Common myeloid progenitor, CD34-positive (primary cell): Measurements from ENCODE around the gene B4GALT5.

ENCODE experiments used
- CTCF ChIA-PET: fragments of 350-600 bp; sonication (Branson Sonifier 250); formaldehyde crosslinking; loops from one replicate; lab custom pipeline; 2021; ENCODE audit warnings: antibody characterized with exemption; lab: Charles Lee
- POLR2A ChIA-PET: fragments of 350-600 bp; sonication (Branson Sonifier 250); formaldehyde crosslinking; loops from one replicate; lab custom pipeline; 2021; ENCODE audit warnings: antibody characterized with exemption; lab: Charles Lee
- DNase-seq, 3 donors: peaks; one replicate each; pipeline versions ENCODE4 v3.0.0 to v3.0.0-alpha.2; 2013
- H3K27ac ChIP-seq, 2 experiments: 1 replicate in 1 of 2; 2 replicates in 1 of 2; pipeline ENCODE4 v1.7.0; 2013; ENCODE audit warnings: inconsistent platforms in 2 of 2, low read length in 2 of 2, mild to moderate bottlenecking in 2 of 2, low read depth in 1 of 2, moderate library complexity in 1 of 2; ENCODE audit not compliant: severe bottlenecking in 2 of 2, insufficient read depth in 1 of 2, poor library complexity in 1 of 2
- H3K27me3 ChIP-seq, 5 experiments: replicated peaks in 2 of 5; 1 replicate in 3 of 5; 2 replicates in 2 of 5; pipeline versions ENCODE4 v1.6.1 to v1.7.0; 2013; ENCODE audit warnings: low read length in 4 of 5, mild to moderate bottlenecking in 2 of 5, moderate library complexity in 2 of 5, inconsistent platforms in 1 of 5; ENCODE audit not compliant: insufficient read depth in 5 of 5, control insufficient read depth in 4 of 5
- H3K36me3 ChIP-seq, 4 experiments: 1 replicate in 2 of 4; 2 replicates in 2 of 4; pipeline versions ENCODE4 v1.6.1 to v1.7.0; 2013; ENCODE audit warnings: low read length in 3 of 4, control low read depth in 1 of 4, mild to moderate bottlenecking in 1 of 4; ENCODE audit not compliant: control insufficient read depth in 4 of 4, insufficient read depth in 4 of 4
- H3K4me1 ChIP-seq, 4 experiments: 1 replicate in 3 of 4; 2 replicates in 1 of 4; pipeline versions ENCODE4 v1.6.1 to v1.7.1; 2013; ENCODE audit warnings: low read length in 3 of 4, mild to moderate bottlenecking in 3 of 4, control low read depth in 1 of 4, inconsistent platforms in 1 of 4, moderate library complexity in 1 of 4; ENCODE audit not compliant: control insufficient read depth in 4 of 4, insufficient read depth in 4 of 4; ENCODE audit errors: control extremely low read depth in 1 of 4
- H3K4me3 ChIP-seq, 7 experiments: 1 replicate in 4 of 7; 2 replicates in 3 of 7; pipeline versions ENCODE4 v1.5.1 to v1.7.0; 2013; ENCODE audit warnings: mild to moderate bottlenecking in 7 of 7, low read length in 6 of 7, moderate library complexity in 6 of 7, inconsistent platforms in 2 of 7, low read depth in 2 of 7, control low read depth in 1 of 7; ENCODE audit not compliant: insufficient read depth in 4 of 7, control insufficient read depth in 1 of 7; ENCODE audit errors: extremely low read depth in 1 of 7
- H3K9me3 ChIP-seq, 5 experiments: 1 replicate in 4 of 5; 2 replicates in 1 of 5; pipeline versions ENCODE4 v1.6.1 to v1.7.1; 2013; ENCODE audit warnings: low read length in 4 of 5, mild to moderate bottlenecking in 2 of 5, inconsistent platforms in 1 of 5, low read depth in 1 of 5, moderate library complexity in 1 of 5; ENCODE audit not compliant: control insufficient read depth in 4 of 5, insufficient read depth in 2 of 5; ENCODE audit errors: control extremely low read depth in 1 of 5
- WGBS: methylation state at CpG from one replicate; pipeline ENCODE4 v1.1.5; 2013; ENCODE audit not compliant: insufficient coverage; 5-methylcytosine and 5-hydroxymethylcytosine counted together

The B4GALT5 gene

GRCh38 chr20:49697071-49697470, 16.6 kb downstream of the B4GALT5 start:
- H3K27me3 ChIP-seq: no peaks in the 10 kb centered on the region
- H3K27ac ChIP-seq: no peak overlapping the region
- 98% methylated on average over 6 of the region's 6 CpGs for WGBS
- CTCF ChIA-PET: interaction anchor here (1.0 to 1.1 kb wide), 2 partner anchors 27 to 85 kb away, joined by 3 to 5 read pairs; no protein-coding TSS in a partner anchor
- POLR2A ChIA-PET: interaction anchor here (0.8 kb wide), 1 partner anchor 17 kb away, joined by 3 read pairs; no protein-coding TSS in a partner anchor
- no peaks in the 10 kb centered on the region for H3K9me3 ChIP-seq
- no peak for DNase-seq
- H3K36me3 ChIP-seq: peaks cover 0 to 7% (median 0%) of the 10 kb centered on the region in 4 experiments
- peaks cover 0 to 7% (median 3%) of the 10 kb centered on the region in 4 experiments for H3K4me1 ChIP-seq
- H3K4me3 ChIP-seq: no peak overlapping the region

GRCh38 chr20:49696594-49696993, 17.1 kb downstream of the B4GALT5 start:
- H3K27ac ChIP-seq: no peak overlapping the region
- POLR2A ChIA-PET: no interaction called here
- WGBS: no CpG with 5 or more reads among the region's 2 CpGs
- no peak overlapping the region for H3K4me3 ChIP-seq
- no peak for DNase-seq
- no peaks in the 10 kb centered on the region for H3K27me3 ChIP-seq
- H3K9me3 ChIP-seq: no peaks in the 10 kb centered on the region
- H3K4me1 ChIP-seq: peaks cover 0 to 7% (median 3%) of the 10 kb centered on the region in 4 experiments
- CTCF ChIA-PET: interaction anchor here (1.0 to 1.1 kb wide), 2 partner anchors 27 to 84 kb away, joined by 3 to 5 read pairs; no protein-coding TSS in a partner anchor
- peaks cover 0 to 7% (median 0%) of the 10 kb centered on the region in 4 experiments for H3K36me3 ChIP-seq

GRCh38 chr20:49695830-49696229, 17.8 kb downstream of the B4GALT5 start:
- no CpG with 5 or more reads among the region's 3 CpGs for WGBS
- Histone ChIP-seq H3K36me3 (peaks cover 0 to 7% (median 0%) of the 10 kb centered on the region in 4 experiments), H3K9me3 (no peaks in the 10 kb centered on the region), H3K27me3 (no peaks in the 10 kb centered on the region), H3K27ac (no peak overlapping the region), H3K4me3 (no peak overlapping the region), H3K4me1 (peaks cover 0 to 3% (median under 1%) of the 10 kb centered on the region in 4 experiments)
- DNase-seq: no peak
- CTCF ChIA-PET: interaction anchor here (1.1 kb wide), 1 partner anchor 83 kb away, joined by 5 read pairs; no protein-coding TSS in a partner anchor
- POLR2A ChIA-PET: no interaction called here

- Histone ChIP-seq H3K4me1 (peaks cover 0 to 3% (median 0%) of the 10 kb centered on the region in 4 experiments), H3K27ac (no peak overlapping the region), H3K27me3 (no peaks in the 10 kb centered on the region), H3K9me3 (no peaks in the 10 kb centered on the region), H3K4me3 (no peak overlapping the region), H3K36me3 (peaks cover 0 to 7% (median 0%) of the 10 kb centered on the region in 4 experiments)
- no CpG with 5 or more reads among the region's 2 CpGs for WGBS
- CTCF ChIA-PET: interaction anchor here (1.4 kb wide), 1 partner anchor 16 kb away, joined by 5 read pairs; no protein-coding TSS in a partner anchor
- POLR2A ChIA-PET: interaction anchor here (0.6 kb wide), 1 partner anchor 12 kb away, joined by 5 read pairs; no protein-coding TSS in a partner anchor
- DNase-seq: no peak
Measured at GRCh38 chr20:49694450-49695071, 19.1 kb downstream of the B4GALT5 start.

- 100% methylated on average over 3 of the region's 5 CpGs for WGBS
- CTCF ChIA-PET: interaction anchor here (0.6 to 1.4 kb wide), 5 partner anchors 8 to 656 kb away, joined by 3 to 5 read pairs (median 3); no protein-coding TSS in a partner anchor
- Histone ChIP-seq H3K9me3 (no peaks in the 10 kb centered on the region), H3K27me3 (no peaks in the 10 kb centered on the region), H3K27ac (no peak overlapping the region), H3K4me3 (no peak overlapping the region), H3K36me3 (peaks cover 0 to 7% (median 0%) of the 10 kb centered on the region in 4 experiments), H3K4me1 (peaks cover 0 to 5% (median 2%) of the 10 kb centered on the region in 4 experiments)
- POLR2A ChIA-PET: interaction anchor here (0.6 kb wide), 1 partner anchor 56 kb away, joined by 3 read pairs; no protein-coding TSS in a partner anchor
- DNase-seq: no peak
Measured at GRCh38 chr20:49693435-49694171, 20.1 kb downstream of the B4GALT5 start.

GRCh38 chr20:49692941-49693340, 20.7 kb downstream of the B4GALT5 start:
- ChIA-PET POLR2A (no interaction called here), CTCF (interaction anchor here (0.7 to 1.4 kb wide), 4 partner anchors 9 to 35 kb away, joined by 3 to 5 read pairs (median 4); no protein-coding TSS in a partner anchor)
- 75% methylated on average over 2 of the region's 3 CpGs for WGBS
- Histone ChIP-seq H3K27me3 (no peaks in the 10 kb centered on the region), H3K9me3 (no peaks in the 10 kb centered on the region), H3K4me1 (peaks cover 0 to 11% (median 2%) of the 10 kb centered on the region in 4 experiments), H3K4me3 (no peak overlapping the region), H3K27ac (no peak overlapping the region), H3K36me3 (peaks cover 0 to 7% (median 1%) of the 10 kb centered on the region in 4 experiments)
- DNase-seq: no peak
